Esophagus (tissue), 2 donors: ENCODE data around the gene SPATA6L. TPM values are rescaled to one million over a fixed set of nuclear protein-coding genes. Genes with fewer than 3 reads are reported as not detected.

Experiments
- H3K27ac ChIP-seq, 2 donors: one replicate each; pipeline ENCODE4 v1.5.1; 2013; ENCODE audit warnings: low read depth in 2 of 2, mild to moderate bottlenecking in 2 of 2, inconsistent platforms in 1 of 2, low read length in 1 of 2, moderate library complexity in 1 of 2
- H3K27me3 ChIP-seq, 2 donors: one replicate each; pipeline ENCODE4 v1.6.1; 2013; ENCODE audit warnings: low read length in 2 of 2, control low read depth in 1 of 2, mild to moderate bottlenecking in 1 of 2; ENCODE audit not compliant: insufficient read depth in 2 of 2, control insufficient read depth in 1 of 2
- H3K36me3 ChIP-seq, 2 donors: one replicate each; pipeline ENCODE4 v1.6.1; 2013; ENCODE audit warnings: low read length in 1 of 2; ENCODE audit not compliant: control insufficient read depth in 2 of 2, insufficient read depth in 2 of 2
- H3K4me1 ChIP-seq, 2 donors: one replicate each; pipeline ENCODE4 v1.6.1; 2013; ENCODE audit warnings: low read length in 1 of 2; ENCODE audit not compliant: control insufficient read depth in 2 of 2, insufficient read depth in 2 of 2
- H3K4me3 ChIP-seq, 2 donors: one replicate each; pipeline ENCODE4 v1.5.1; 2013; ENCODE audit warnings: low read length in 2 of 2, mild to moderate bottlenecking in 2 of 2, low read depth in 1 of 2, moderate library complexity in 1 of 2
- H3K9me3 ChIP-seq, 2 donors: one replicate each; pipeline ENCODE4 v1.6.1; 2013; ENCODE audit warnings: mild to moderate bottlenecking in 2 of 2, low read depth in 1 of 2, low read length in 1 of 2, moderate library complexity in 1 of 2; ENCODE audit not compliant: control insufficient read depth in 2 of 2, insufficient read depth in 1 of 2
- WGBS, 2 donors: extraction: QIAGEN DNeasy Blood & Tissue Kit; methylation state at CpG; one replicate each; pipeline ENCODE4 v1.1.7; 2013; 5-methylcytosine and 5-hydroxymethylcytosine counted together
- polyA plus RNA-seq, 2 donors: library from polyadenylated mRNA; stranded (reverse); fragments of 200-250 nt; gene quantifications; one replicate each; pipeline ENCODE4 v1.2.3, GENCODE V29; 2013
- donor health status: healthy with polysubstance abuse.
- donor health status: Bipolar disorder and iron deficiency.

SPATA6L gene
- polyA plus RNA-seq, 2 donors: 1.4 to 2.8 TPM

DNA sequence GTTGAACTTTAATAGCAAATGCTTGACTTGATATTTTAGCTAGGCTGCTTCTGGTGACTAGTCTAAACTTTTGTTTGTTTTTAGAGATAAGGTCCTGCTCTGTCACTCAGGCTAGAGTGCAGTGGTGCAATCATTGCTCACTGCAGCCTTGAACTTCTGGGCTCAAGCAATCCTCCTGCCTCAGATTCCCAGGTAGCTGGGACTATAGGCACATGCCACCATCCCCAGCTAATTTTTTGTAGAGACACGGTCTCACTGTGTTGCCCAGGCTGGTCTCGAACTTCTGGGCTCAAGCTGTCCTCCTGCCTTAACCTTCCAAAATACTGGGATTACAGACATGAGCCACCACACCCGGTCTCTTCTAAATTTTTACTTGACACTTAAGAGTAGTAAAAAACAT is 33.8 kb upstream of the SPATA6L start:
- whole genome bisulfite sequencing, 2 donors: 69 to 73% methylated on average over 3 of the region's 3 CpGs
- no peak overlapping the region for H3K27ac ChIP-seq
- no peaks in the 10 kb centered on the region for H3K27me3 ChIP-seq
- H3K4me1 ChIP-seq: no peaks in the 10 kb centered on the region
- H3K4me3 ChIP-seq: no peak overlapping the region
- H3K9me3 ChIP-seq: no peaks in the 10 kb centered on the region
- peaks cover 0 to 4% of the 10 kb centered on the region in 2 donors for H3K36me3 ChIP-seq

DNA sequence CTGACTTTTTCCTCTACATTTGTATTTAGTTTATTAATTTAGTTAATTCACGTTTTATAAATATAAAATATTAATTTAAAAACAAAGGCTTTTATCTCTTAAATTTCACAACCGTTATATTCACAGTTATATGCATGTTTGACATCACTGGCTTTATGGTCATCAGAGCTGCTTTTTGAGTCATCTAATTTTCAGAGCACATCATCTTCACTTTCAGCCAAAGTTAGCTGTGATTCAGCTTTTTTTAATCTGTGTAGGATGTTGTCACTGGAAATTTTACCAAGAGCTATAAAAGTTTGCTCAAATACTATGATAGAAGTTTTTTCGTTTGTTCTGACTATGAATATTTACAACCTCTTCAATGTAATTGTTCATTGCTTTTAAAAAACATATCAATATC is 25.5 kb upstream of the SPATA6L start:
- H3K4me1 ChIP-seq: peaks cover 0 to 3% of the 10 kb centered on the region in 2 donors
- H3K36me3 ChIP-seq: peaks cover 0 to 4% of the 10 kb centered on the region in 2 donors
- no peak overlapping the region for H3K4me3 ChIP-seq
- H3K27me3 ChIP-seq: no peaks in the 10 kb centered on the region
- WGBS, 2 donors: 69 to 78% methylated on average over 3 of the region's 3 CpGs
- no peak overlapping the region for H3K27ac ChIP-seq
- H3K9me3 ChIP-seq: no peaks in the 10 kb centered on the region

DNA sequence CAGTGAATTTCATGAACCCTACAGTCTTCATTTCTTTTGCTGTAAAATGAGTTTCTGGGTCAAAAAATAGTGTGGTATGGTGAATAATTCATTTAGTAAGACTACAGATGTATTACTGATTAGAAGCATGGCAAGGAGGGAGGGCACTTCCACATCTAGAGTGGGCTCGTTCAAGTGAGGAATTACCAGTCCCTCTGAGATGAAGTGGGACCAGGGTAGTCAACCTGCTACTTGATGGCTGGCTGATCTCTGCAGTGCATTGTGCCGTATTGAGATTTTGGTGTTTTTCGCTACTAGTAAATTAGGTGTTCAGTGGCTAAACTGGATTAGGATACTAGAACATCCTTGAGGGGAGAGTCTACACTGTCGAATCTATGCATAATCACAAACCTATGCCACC is 23.9 kb upstream of the SPATA6L start:
- H3K9me3 ChIP-seq: no peaks in the 10 kb centered on the region
- peaks cover 0 to 4% of the 10 kb centered on the region in 2 donors for H3K36me3 ChIP-seq
- 90 to 91% methylated on average over 4 of the region's 4 CpGs for WGBS, 2 donors
- H3K27ac ChIP-seq: no peak overlapping the region
- H3K4me3 ChIP-seq: no peak overlapping the region
- no peaks in the 10 kb centered on the region for H3K27me3 ChIP-seq
- peaks cover 0 to 3% of the 10 kb centered on the region in 2 donors for H3K4me1 ChIP-seq

DNA sequence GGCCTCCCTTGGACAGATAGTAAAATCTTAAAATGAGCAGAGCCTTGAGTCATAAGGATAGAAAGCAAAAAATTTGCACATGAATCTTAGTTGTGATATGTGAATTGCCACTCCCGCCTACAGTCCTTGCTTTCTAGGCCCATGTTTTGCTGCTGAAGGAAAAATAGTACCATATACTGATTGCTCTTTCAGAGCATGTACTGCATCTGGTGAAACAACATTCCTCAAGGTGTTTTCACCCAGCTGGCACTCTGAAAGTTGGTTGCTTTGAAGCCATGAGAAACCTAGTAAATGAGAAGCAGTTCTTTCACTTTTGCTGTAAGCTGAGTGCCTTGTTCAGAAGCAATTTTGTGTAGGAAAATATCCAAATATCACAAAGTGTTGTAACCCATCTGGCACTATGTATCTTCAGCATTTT is 23.4 kb upstream of the SPATA6L start:
- Histone ChIP-seq H3K4me1 (peaks cover 0 to 3% of the 10 kb centered on the region in 2 donors), H3K9me3 (no peaks in the 10 kb centered on the region), H3K27ac (no peak overlapping the region), H3K4me3 (no peak overlapping the region), H3K36me3 (peaks cover 0 to 4% of the 10 kb centered on the region in 2 donors), H3K27me3 (no peaks in the 10 kb centered on the region)
- WGBS, 2 donors: 61 to 70% methylated on average over 1 of the region's 1 CpG

DNA sequence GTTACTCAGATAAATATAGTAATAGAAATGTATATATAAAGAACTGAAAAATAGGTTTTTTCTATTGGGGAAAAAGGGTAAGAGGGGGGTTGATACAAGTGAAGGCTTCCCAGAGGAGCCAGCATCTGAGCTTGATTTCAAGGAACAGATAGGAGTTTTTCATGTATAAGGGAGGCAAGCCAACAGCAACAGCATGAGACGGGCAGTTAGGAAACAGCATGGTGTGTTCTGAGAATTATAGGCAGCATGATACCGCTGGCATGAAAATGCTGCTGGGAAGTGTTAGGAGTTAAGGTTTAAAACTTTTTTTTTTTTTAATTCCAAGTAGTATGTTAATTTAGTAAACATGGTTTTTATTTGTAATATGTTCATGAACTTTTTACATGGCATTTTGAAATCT is 22.7 kb upstream of the SPATA6L start:
- Histone ChIP-seq H3K27ac (peak overlapping the region in 1 of 2 donors; percentile 25), H3K27me3 (no peaks in the 10 kb centered on the region), H3K4me3 (no peak overlapping the region), H3K9me3 (no peaks in the 10 kb centered on the region), H3K36me3 (peaks cover 0 to 4% of the 10 kb centered on the region in 2 donors), H3K4me1 (peaks cover 0 to 3% of the 10 kb centered on the region in 2 donors)
- WGBS, 2 donors: 37 to 84% methylated on average over 2 of the region's 2 CpGs

DNA sequence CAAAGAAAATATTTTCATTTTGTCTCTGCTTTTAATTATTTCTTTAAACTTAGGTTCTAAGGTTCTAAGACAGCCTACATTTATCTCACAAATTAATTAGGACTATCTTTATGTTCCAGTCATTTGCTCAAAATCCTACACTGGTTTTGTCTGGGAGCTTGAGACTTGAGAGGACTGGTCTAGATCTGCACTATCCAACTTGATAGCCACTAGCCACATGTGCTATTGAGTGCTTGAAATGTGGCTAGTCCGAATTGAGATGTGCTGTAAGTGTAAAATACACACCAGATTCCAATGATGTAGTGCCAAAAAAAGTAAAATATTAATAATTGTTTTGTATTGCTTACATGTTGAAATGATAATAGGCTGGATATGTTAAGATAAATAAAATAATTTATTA is 20.3 kb upstream of the SPATA6L start:
- Histone ChIP-seq H3K4me3 (no peak overlapping the region), H3K9me3 (no peaks in the 10 kb centered on the region), H3K36me3 (peaks cover 0 to 4% of the 10 kb centered on the region in 2 donors), H3K27ac (no peak overlapping the region), H3K27me3 (no peaks in the 10 kb centered on the region), H3K4me1 (peaks cover 0 to 3% of the 10 kb centered on the region in 2 donors)
- WGBS, 2 donors: 72 to 73% methylated on average over 1 of the region's 1 CpG

DNA sequence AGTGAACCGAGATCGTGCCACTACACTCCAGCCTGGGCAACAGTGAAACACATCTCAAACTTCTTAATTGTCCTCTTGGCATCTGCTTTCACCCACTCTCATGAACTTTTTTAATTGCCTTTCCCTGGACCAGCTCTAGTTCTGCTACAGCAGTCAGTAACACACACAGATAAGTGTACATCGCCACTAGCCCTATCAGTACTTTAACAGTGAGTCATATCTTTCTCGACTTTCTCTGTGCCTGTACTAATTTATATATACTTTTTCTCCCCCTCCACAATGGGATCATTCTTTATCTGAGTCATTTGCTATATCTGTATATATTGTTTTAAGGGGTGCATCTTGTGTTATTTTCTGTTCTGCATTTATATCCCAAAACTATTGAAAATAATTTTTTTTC is 19.8 kb upstream of the SPATA6L start:
- no peak overlapping the region for H3K4me3 ChIP-seq
- WGBS, 2 donors: 76% methylated on average over 4 of the region's 4 CpGs
- no peaks in the 10 kb centered on the region for H3K9me3 ChIP-seq
- H3K27ac ChIP-seq: no peak overlapping the region
- H3K4me1 ChIP-seq: peaks cover 0 to 3% of the 10 kb centered on the region in 2 donors
- peaks cover 0 to 4% of the 10 kb centered on the region in 2 donors for H3K36me3 ChIP-seq
- no peaks in the 10 kb centered on the region for H3K27me3 ChIP-seq

DNA sequence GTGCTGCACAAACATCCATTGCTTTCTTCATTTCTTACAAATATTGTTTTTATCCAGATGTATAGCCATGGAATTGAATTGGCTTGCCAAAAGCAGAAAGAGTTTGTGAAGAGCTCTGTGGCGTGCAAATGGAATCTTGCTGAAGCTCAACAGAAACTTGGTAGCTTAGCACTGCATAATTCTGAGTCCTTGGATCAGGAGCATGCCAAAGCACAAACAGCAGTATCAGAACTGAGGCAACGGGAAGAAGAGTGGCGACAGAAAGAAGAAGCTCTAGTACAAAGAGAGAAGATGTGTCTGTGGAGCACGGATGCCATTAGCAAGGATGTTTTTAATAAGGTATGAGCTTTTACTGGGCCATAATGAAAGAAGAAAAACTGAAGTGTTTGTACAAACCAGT is 18.5 kb upstream of the SPATA6L start:
- WGBS, 2 donors: 80 to 82% methylated on average over 4 of the region's 4 CpGs
- no peak overlapping the region for H3K4me3 ChIP-seq
- H3K9me3 ChIP-seq: no peaks in the 10 kb centered on the region
- no peaks in the 10 kb centered on the region for H3K4me1 ChIP-seq
- H3K27ac ChIP-seq: no peak overlapping the region
- peaks cover 0 to 4% of the 10 kb centered on the region in 2 donors for H3K36me3 ChIP-seq
- no peaks in the 10 kb centered on the region for H3K27me3 ChIP-seq

DNA sequence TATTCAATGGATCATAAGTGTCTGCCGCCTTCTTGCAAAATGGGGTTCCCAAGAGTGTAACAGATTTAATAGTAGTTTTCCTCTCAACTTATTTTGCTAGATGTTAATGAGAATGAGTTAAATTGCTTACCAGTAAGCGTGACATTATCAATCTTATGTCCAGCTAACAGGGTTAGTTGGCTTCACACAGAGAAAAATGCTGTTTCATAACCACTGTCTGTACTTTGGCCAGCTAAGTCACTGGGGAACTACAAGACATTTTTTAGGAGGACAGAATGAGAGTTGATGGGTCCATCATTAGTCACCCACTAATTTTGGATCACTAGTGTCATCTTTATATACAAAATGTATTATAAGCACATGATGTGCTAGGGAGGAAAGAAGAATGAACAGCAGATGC is 14.5 kb upstream of the SPATA6L start:
- H3K4me3 ChIP-seq: peak overlapping the region in 1 of 2 donors; percentile 88
- no peaks in the 10 kb centered on the region for H3K27me3 ChIP-seq
- no peaks in the 10 kb centered on the region for H3K9me3 ChIP-seq
- no peaks in the 10 kb centered on the region for H3K36me3 ChIP-seq
- no peak overlapping the region for H3K27ac ChIP-seq
- WGBS, 2 donors: 34 to 35% methylated on average over 2 of the region's 2 CpGs
- no peaks in the 10 kb centered on the region for H3K4me1 ChIP-seq

DNA sequence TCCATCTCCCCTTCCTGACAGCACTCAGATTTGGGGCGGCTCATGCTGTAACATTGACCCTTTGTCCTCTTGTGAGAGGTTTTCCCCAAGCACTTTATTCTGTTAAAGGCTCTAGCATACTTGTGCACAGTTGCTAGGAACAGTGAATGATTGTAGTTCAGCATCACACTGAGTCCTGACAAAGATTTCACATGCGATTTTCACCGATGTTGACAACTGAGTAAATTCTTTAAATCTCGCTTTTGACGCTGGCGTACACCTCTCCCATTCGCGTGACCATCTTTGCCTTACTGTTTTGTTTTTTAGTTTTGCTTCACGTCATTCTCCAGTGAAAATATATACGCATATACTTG is 13.9 kb upstream of the SPATA6L start:
- H3K4me1 ChIP-seq: no peaks in the 10 kb centered on the region
- no peaks in the 10 kb centered on the region for H3K36me3 ChIP-seq
- H3K4me3 ChIP-seq: peak overlapping the region; percentile 84 to 88
- H3K27ac ChIP-seq: peak overlapping the region; percentile 98 to 100
- no peaks in the 10 kb centered on the region for H3K9me3 ChIP-seq
- 0 to 1% methylated on average over 10 of the region's 10 CpGs for WGBS, 2 donors
- H3K27me3 ChIP-seq: no peaks in the 10 kb centered on the region
